OCI-LY7 (cell line): ENCODE results near the gene NOL8. TPM values are rescaled to one million over a fixed set of nuclear protein-coding genes. Genes with fewer than 3 reads are reported as not detected.

Experiments
- Bru-seq: library from RNA; stranded (reverse); fragments of 400-500 nt; gene quantifications from one replicate; lab custom pipeline; 2021; lab: Mats Ljungman, UMichigan
- BruChase-seq, 2 experiments: library from RNA; stranded (reverse); fragments of 400-500 nt; gene quantifications; one replicate each; lab custom pipeline; 2021; lab: Mats Ljungman, UMichigan
- BruUV-seq: library from RNA; stranded (reverse); fragments of 400-500 nt; replicated peaks from 2 replicates; lab custom pipeline; 2021; lab: Mats Ljungman, UMichigan
- CTCF ChIA-PET: fragments of 300-600 bp; sonication (Branson Sonifier 250); formaldehyde crosslinking; loops from one replicate; lab custom pipeline; 2022; ENCODE audit warnings: antibody characterized with exemption; ENCODE audit not compliant: unreplicated experiment; lab: Charles Lee
- POLR2A ChIA-PET: fragments of 300-600 bp; sonication (Branson Sonifier 250); formaldehyde crosslinking; loops from one replicate; lab custom pipeline; 2022; ENCODE audit warnings: antibody characterized with exemption; lab: Charles Lee
- DNase-seq: peaks from one replicate; pipeline ENCODE4 v3.0.0-alpha.2; 2015; ENCODE audit warnings: low spot score
- H2AFZ ChIP-seq: fragments of 200-600 bp; sonication (generic), shearing (Covaris generic); 2 replicates; pipeline ENCODE4 v1.6.1; 2014; ENCODE audit warnings: mild to moderate bottlenecking, antibody characterized with exemption, low read length, moderate library complexity
- H3K27ac ChIP-seq: fragments of 200-600 bp; sonication (generic); 2 replicates; pipeline ENCODE4 v1.5.1; 2014; ENCODE audit warnings: mixed run types, low read depth, mild to moderate bottlenecking, moderate library complexity, low read length, inconsistent platforms; ENCODE audit not compliant: poor library complexity, severe bottlenecking
- H3K36me3 ChIP-seq: fragments of 200-600 bp; sonication (generic); 2 replicates; pipeline ENCODE4 v1.6.1; 2014; ENCODE audit warnings: mild to moderate bottlenecking, antibody characterized with exemption, low read length, moderate library complexity, mixed read lengths; ENCODE audit not compliant: insufficient read depth
- H3K4me1 ChIP-seq: fragments of 200-600 bp; sonication (generic); 2 replicates; pipeline ENCODE4 v1.5.1; 2014; ENCODE audit warnings: mild to moderate bottlenecking, low read length; ENCODE audit not compliant: insufficient read depth, poor library complexity, severe bottlenecking
- H3K4me2 ChIP-seq: fragments of 200-600 bp; sonication (generic); 2 replicates; pipeline ENCODE4 v1.6.1; 2014; ENCODE audit warnings: mild to moderate bottlenecking, low read length
- H3K4me3 ChIP-seq: fragments of 200-600 bp; sonication (generic); 2 replicates; pipeline ENCODE4 v1.5.1; 2014; ENCODE audit warnings: mild to moderate bottlenecking, low read depth, low read length; ENCODE audit not compliant: poor library complexity, severe bottlenecking
- H3K79me2 ChIP-seq: fragments of 200-600 bp; sonication (generic); 2 replicates; pipeline ENCODE4 v1.6.1; 2016; ENCODE audit warnings: low read depth, mild to moderate bottlenecking, low read length, moderate library complexity, mixed read lengths; ENCODE audit not compliant: insufficient read depth
- H3K9me2 ChIP-seq: fragments of 200-600 bp; sonication (generic); 2 replicates; pipeline ENCODE4 v1.6.1; 2016; ENCODE audit warnings: mild to moderate bottlenecking, low read length, mixed read lengths; ENCODE audit not compliant: insufficient read depth
- H3K9me3 ChIP-seq: fragments of 200-600 bp; sonication (generic); 2 replicates; pipeline ENCODE4 v1.6.1; 2014; ENCODE audit warnings: mild to moderate bottlenecking, mixed run types, low read length, mixed read lengths
- H4K20me1 ChIP-seq: fragments of 200-600 bp; sonication (generic); 2 replicates; pipeline ENCODE4 v1.6.1; 2014; ENCODE audit warnings: mild to moderate bottlenecking, antibody characterized with exemption, low read length, moderate library complexity, mixed read lengths; ENCODE audit not compliant: insufficient read depth
- CTCF ChIP-seq: fragments of 200-600 bp; sonication (generic); conservative IDR thresholded peaks from 2 replicates; pipeline ENCODE4 v1.5.1; 2014; ENCODE audit warnings: mild to moderate bottlenecking, antibody characterized with exemption, low read length, moderate library complexity, mixed read lengths
- EZH2phosphoT487 ChIP-seq: fragments of 200-600 bp; sonication (generic); IDR thresholded peaks from 2 replicates; pipeline ENCODE4 v1.6.1; 2018; ENCODE audit warnings: low read depth, borderline replicate concordance, mild to moderate bottlenecking, mixed run types, antibody characterized with exemption, low read length, moderate library complexity, mixed read lengths
- intact Hi-C: fragments of 100-400 bp; cut with micrococcal nuclease; formaldehyde crosslinking; loops from one replicate; pipeline ENCODE4 v1.10.0; 2022; ENCODE audit not compliant: unreplicated experiment
- long read RNA-seq: library from polyadenylated mRNA; stranded (forward); transcript quantifications from one replicate; pipeline ENCODE4 v2.0.0, GENCODE V29; 2022
- total RNA-seq, 2 experiments: library from RNA; depleted of rRNA in 1 of 2; stranded (reverse); fragments of >200 nt in 1 of 2; shearing (Covaris generic) in 1 of 2; gene quantifications; 2 replicates each; pipeline ENCODE4 v1.2.3, GENCODE V29; 2014 to 2022

The NOL8 gene
- total RNA-seq (2014; rRNA removed; shearing (Covaris generic)) (29.3 and 30.1 TPM in 2 replicates), total RNA-seq (2022) (61.2 and 63.6 TPM in 2 replicates), Bru-seq, nascent RNA (percentile 88 among the genes with signal in this experiment), BruChase-seq, experiment 1, labeled RNA remaining after a 6-hour chase (percentile 87 among the genes with signal in this experiment), BruChase-seq, experiment 2, labeled RNA remaining after a 2-hour chase (percentile 92 among the genes with signal in this experiment)
- long read RNA-seq, full-length matches to known transcripts, result 30 of 94 reads
- long read RNA-seq, partial matches to known transcripts, result 13 of 94 reads
- long read RNA-seq, other reads (novel, unspliced or antisense), result 51 of 94 reads

- BruUV-seq, result no TSS peak
- H3K79me2 ChIP-seq, result peaks cover 75% of the 10 kb centered on the region
- H2AFZ ChIP-seq, result peak within 1 kb of the TSS; percentile 81
- no peaks in the 10 kb centered on the region for H3K9me3 ChIP-seq
- intact Hi-C loops, result loop anchor here (1.0 to 10.0 kb wide), 2 partner anchors 32 to 191 kb away; partner anchors contain the start of gene IARS1
- H3K9me2 ChIP-seq, result no peaks in the 10 kb centered on the region
- H3K4me2 ChIP-seq, result peak within 1 kb of the TSS; percentile 84
- DNase-seq, result peak; percentile 92
- H3K36me3 ChIP-seq, result peaks cover 26% of the 10 kb centered on the region
- no peak for TF ChIP-seq CTCF
- TF ChIP-seq EZH2phosphoT487, result no peak
- no peaks in the 10 kb centered on the region for H4K20me1 ChIP-seq
- POLR2A ChIA-PET, result interaction anchor here (0.6 to 1.6 kb wide), 5 partner anchors 19 to 44 kb away, joined by 3 to 6 read pairs (median 4); no protein-coding TSS in a partner anchor
- CTCF ChIA-PET, result interaction anchor here (0.6 kb wide), 1 partner anchor 145 kb away, joined by 3 read pairs; no protein-coding TSS in a partner anchor
- H3K27ac ChIP-seq, result peak within 1 kb of the TSS; percentile 61
- peaks cover 29% of the 10 kb centered on the region for H3K4me1 ChIP-seq
- H3K4me3 ChIP-seq, result peak within 1 kb of the TSS; percentile 92
Observed at GRCh38 chr9:92325269-92325990, at the start of gene NOL8, which contains the start of gene CENPP. TSS of gene NOL8 (minus strand) at chr9:92325350. CDS start at chr9:92324161, 1,189 bp downstream. TSS of gene CENPP (plus strand) at chr9:92325953.

- H2AFZ ChIP-seq, result no peak overlapping the region
- no peak overlapping the region for H3K4me3 ChIP-seq
- no peak for TF ChIP-seq EZH2phosphoT487
- no peak for TF ChIP-seq CTCF
- no peaks in the 10 kb centered on the region for H3K4me1 ChIP-seq
- no peaks in the 10 kb centered on the region for H4K20me1 ChIP-seq
- peaks cover 20% of the 10 kb centered on the region; the same call in 1 of the 2 replicates for H3K36me3 ChIP-seq
- H3K27ac ChIP-seq, result no peak overlapping the region
- no TSS peak for BruUV-seq
- ChIA-PET POLR2A (interaction anchor here (0.5 kb wide), 1 partner anchor 332 kb away, joined by 5 read pairs; no protein-coding TSS in a partner anchor), CTCF (no interaction called here)
- H3K9me3 ChIP-seq, result peaks cover 10% of the 10 kb centered on the region; the same call in 1 of the 2 replicates
- H3K79me2 ChIP-seq, result no peaks in the 10 kb centered on the region
- no peak overlapping the region for H3K4me2 ChIP-seq
- intact Hi-C loops, result no loop called here
- no peaks in the 10 kb centered on the region for H3K9me2 ChIP-seq
- peak; percentile 4 for DNase-seq
Observed at GRCh38 chr9:92373167-92373566, 48.0 kb upstream of the NOL8 start.
